HepG2 (cell line): ENCODE data around the gene PYY. TPM values are rescaled to one million over a fixed set of nuclear protein-coding genes. Genes with fewer than 3 reads are reported as not detected.

Experiments
- ATAC-seq: fragments of 200-7000 bp; cut with Tn5 transposase; 3 replicates; pipeline ENCODE4 v1.9.1; 2020; ENCODE audit warnings: mild to moderate bottlenecking, moderate library complexity
- BruUV-seq: library from RNA; stranded (reverse); fragments of 400-500 nt; replicated peaks from 2 replicates; lab custom pipeline; 2021; lab: Mats Ljungman, UMichigan
- CTCF ChIA-PET: fragments of 300-600 bp; formaldehyde crosslinking; extraction: SDS; loops from one replicate; lab custom pipeline; 2021; ENCODE audit warnings: low total read pairs, inconsistent platforms, low intra/inter-chr PET ratio; lab: Yijun Ruan, JAX
- POLR2A ChIA-PET: fragments of 350-600 bp; sonication (Branson Sonifier 250); formaldehyde crosslinking; loops from one replicate; lab custom pipeline; 2020; ENCODE audit warnings: antibody characterized with exemption, inconsistent platforms; lab: Yijun Ruan, JAX
- DNase-seq: peaks from one replicate; pipeline ENCODE4 v3.0.0-alpha.2; 2015; ENCODE audit warnings: low spot score
- FAIRE-seq: peaks from 3 replicates; lab custom pipeline; 2011; peaks lifted over from hg19 to GRCh38; lab: Jason Lieb, UNC
- H2AFZ ChIP-seq: one replicate; pipeline ENCODE4 v1.6.1; 2011; ENCODE audit warnings: low read length, inconsistent platforms
- H3K27ac ChIP-seq: fragments of 300-600 bp; 3 replicates; pipeline ENCODE4 v1.8.0; 2011; ENCODE audit warnings: mixed run types, mild to moderate bottlenecking, mixed read lengths, low read length, inconsistent platforms; ENCODE audit not compliant: insufficient read depth; ENCODE audit errors: extremely low read length
- H3K27me3 ChIP-seq, 2 experiments: fragments of 200-600 bp in 1 of 2; 2 replicates in 1 of 2; 3 replicates in 1 of 2; pipeline versions ENCODE4 v1.6.0 to v1.8.0; 2011; ENCODE audit warnings: low read length in 2 of 2, mild to moderate bottlenecking in 2 of 2, moderate library complexity in 2 of 2, inconsistent platforms in 1 of 2; ENCODE audit not compliant: insufficient read depth in 2 of 2, control insufficient read depth in 1 of 2
- H3K36me3 ChIP-seq, 2 experiments: fragments of 200-600 bp in 1 of 2; replicated peaks in 1 of 2; 2 replicates in 1 of 2; 3 replicates in 1 of 2; pipeline versions ENCODE4 v1.5.1 to v1.8.0; 2011; ENCODE audit warnings: low read length in 2 of 2, inconsistent platforms in 1 of 2; ENCODE audit not compliant: insufficient read depth in 2 of 2, control insufficient read depth in 1 of 2
- H3K4me1 ChIP-seq: 2 replicates; pipeline ENCODE4 v1.5.1; 2012; ENCODE audit warnings: low read length, inconsistent platforms; ENCODE audit not compliant: insufficient read depth
- H3K4me2 ChIP-seq: 2 replicates; pipeline ENCODE4 v1.6.0; 2011; ENCODE audit warnings: low read depth, low read length, inconsistent platforms
- H3K4me3 ChIP-seq, 3 experiments: fragments of 200-600 bp in 1 of 3; sonication (generic), shearing (Covaris generic) in 1 of 3; replicated peaks in 1 of 3; 2 replicates each; pipeline ENCODE4 v1.5.1; 2011 to 2016; ENCODE audit warnings: low read length in 3 of 3, inconsistent platforms in 2 of 3, low read depth in 2 of 3, mild to moderate bottlenecking in 2 of 3, control low read depth in 1 of 3, mixed read lengths in 1 of 3; ENCODE audit not compliant: insufficient read depth in 1 of 3
- H3K79me2 ChIP-seq: one replicate; pipeline ENCODE4 v1.6.1; 2011; ENCODE audit warnings: low read length, inconsistent platforms; ENCODE audit not compliant: insufficient read depth
- H3K9ac ChIP-seq: 2 replicates; pipeline ENCODE4 v1.6.0; 2011; ENCODE audit warnings: mild to moderate bottlenecking, low read depth, low read length, inconsistent platforms; ENCODE audit not compliant: insufficient read depth
- H3K9me3 ChIP-seq: 2 replicates; pipeline ENCODE4 v1.5.1; 2012; ENCODE audit warnings: mild to moderate bottlenecking, low read length
- H4K20me1 ChIP-seq: 2 replicates; pipeline ENCODE4 v1.6.0; 2011; ENCODE audit warnings: inconsistent platforms, mild to moderate bottlenecking, low read length, moderate library complexity; ENCODE audit not compliant: insufficient read depth
- ARHGAP35 ChIP-seq: sonication (generic); formaldehyde crosslinking; IDR thresholded peaks from 2 replicates; pipeline ENCODE4 v1.9.0; 2022; ENCODE audit warnings: mild to moderate bottlenecking, inconsistent platforms, moderate library complexity, missing genetic modification reagents, borderline replicate concordance
- ATF3 ChIP-seq: sonication (generic); formaldehyde crosslinking; IDR thresholded peaks from 2 replicates; pipeline ENCODE4 v1.4.0; 2020; ENCODE audit warnings: missing genetic modification reagents
- BCL3 ChIP-seq: sonication (generic); formaldehyde crosslinking; IDR thresholded peaks from 2 replicates; pipeline ENCODE4 v1.5.1; 2020; ENCODE audit warnings: mild to moderate bottlenecking, missing genetic modification reagents, moderate library complexity
- KLF16 ChIP-seq, 2 experiments: sonication (generic) in 1 of 2; formaldehyde crosslinking in 1 of 2; IDR thresholded peaks; 2 replicates each; pipeline versions ENCODE4 v1.6.1 to v1.8.0; 2016 to 2023; ENCODE audit warnings: missing genetic modification reagents in 2 of 2, missing compliant biosample characterization in 1 of 2
- NCOR1 ChIP-seq: fragments of 200-600 bp; sonication (generic); IDR thresholded peaks from 2 replicates; pipeline ENCODE4 v1.7.0; 2017; ENCODE audit warnings: antibody characterized with exemption, low read length, borderline replicate concordance
- NRL ChIP-seq: sonication (generic); formaldehyde crosslinking; IDR thresholded peaks from 2 replicates; pipeline ENCODE4 v1.5.0; 2020; ENCODE audit warnings: missing genetic modification reagents, mild to moderate bottlenecking, moderate library complexity, borderline replicate concordance
- PRPF4 ChIP-seq: fragments of 200-400 bp; formaldehyde crosslinking; IDR thresholded peaks from 2 replicates; pipeline ENCODE4 v1.6.1; 2016; ENCODE audit warnings: low read length, low read depth; ENCODE audit not compliant: poor library complexity, severe bottlenecking
- TAF15 ChIP-seq: fragments of 200-400 bp; formaldehyde crosslinking; IDR thresholded peaks from one replicate; pipeline ENCODE4 v1.6.1; 2018; ENCODE audit warnings: mild to moderate bottlenecking, low read depth, low read length; ENCODE audit not compliant: poor library complexity, severe bottlenecking
- TRIM22 ChIP-seq: fragments of 450-650 bp; IDR thresholded peaks from 2 replicates; pipeline ENCODE4 v1.6.1; 2017
- ZBTB40 ChIP-seq, 2 experiments: fragments of 450-650 bp in 1 of 2; sonication (generic) in 1 of 2; formaldehyde crosslinking in 1 of 2; IDR thresholded peaks; 2 replicates each; pipeline versions ENCODE4 v1.6.1 to v1.8.0; 2016 to 2022; ENCODE audit warnings: antibody characterized with exemption in 1 of 2, mild to moderate bottlenecking in 1 of 2, missing genetic modification reagents in 1 of 2
- ZNF557 ChIP-seq: sonication (generic); formaldehyde crosslinking; IDR thresholded peaks from 2 replicates; pipeline ENCODE4 v1.4.0; 2020; ENCODE audit warnings: missing genetic modification reagents
- WGBS: methylation state at CpG from one replicate; pipeline ENCODE4 v1.1.6; 2017; ENCODE audit warnings: low lambda C conversion rate; 5-methylcytosine and 5-hydroxymethylcytosine counted together
- in situ Hi-C: cut with HindIII; loops from 2 replicates; pipeline ENCODE4 v1.10.0; 2017; ENCODE audit warnings: low pct_unique_long_range_greater_than_20kb; ENCODE audit not compliant: extremely low pct_ligation_motif_present
- intact Hi-C: fragments of 100-400 bp; cut with micrococcal nuclease; formaldehyde crosslinking; loops from one replicate; pipeline ENCODE4 v1.10.0; 2022; ENCODE audit not compliant: unreplicated experiment
- polyA plus RNA-seq, 8 experiments: library from polyadenylated mRNA; depleted of rRNA in 3 of 8; stranded (reverse) in 7 of 8; unstranded in 1 of 8; fragments of >200 nt; fragmentation: Illumina TruSeq in 4 of 8; extraction: Trizol in 4 of 8; gene quantifications; 2 replicates each; pipeline versions ENCODE4 v1.2.1 to v1.2.3, GENCODE V29; 2011 to 2016; ENCODE audit warnings: low read depth in 4 of 8, missing spikeins in 1 of 8, mixed read lengths in 1 of 8; ENCODE audit not compliant: insufficient read depth in 1 of 8
- total RNA-seq, 5 experiments: library from RNA; depleted of rRNA; stranded (reverse); fragments of >200 nt; fragmentation: Illumina TruSeq; extraction: Trizol; gene quantifications; 2 replicates each; pipeline ENCODE4 v1.2.3, GENCODE V29; 2016; ENCODE audit warnings: low read depth in 1 of 5

The PYY gene
- total and polyA plus RNA-seq, 2 of the 13 experiments (the other 11 are each of a cell fraction or from before 2014, with no cell fraction given) = 0.25 TPM; not detected in 1

- no TSS peak for BruUV-seq
- POLR2A ChIA-PET = no interaction called here
- Histone ChIP-seq H3K27ac (no peak within 1 kb of the TSS), H2AFZ (no peak within 1 kb of the TSS), H3K9ac (no peak within 1 kb of the TSS), H3K4me2 (no peak within 1 kb of the TSS), H3K27me3 (peaks cover 21 to 72% of the 10 kb centered on the region in 2 experiments), H3K9me3 (no peaks in the 10 kb centered on the region), H3K4me1 (peaks cover 5% of the 10 kb centered on the region), H3K79me2 (no peaks in the 10 kb centered on the region), H3K4me3 (no peak within 1 kb of the TSS), H3K36me3 (no peaks in the 10 kb centered on the region), H4K20me1 (no peaks in the 10 kb centered on the region)
- ATAC-seq (no peak), FAIRE-seq (no peak), DNase-seq (no peak)
- intact Hi-C loops = no loop called here
- in situ Hi-C loops = loop anchor here (5.0 to 10.0 kb wide), 3 partner anchors 50 to 230 kb away; partner anchors contain the start of gene ASB16
- CTCF ChIA-PET = interaction anchor here (0.9 to 7.7 kb wide), 2 partner anchors 53 to 99 kb away, joined by 3 to 128 read pairs; no protein-coding TSS in a partner anchor
- WGBS = 18% methylated on average over 15 of the region's 17 CpGs
- TF ChIP-seq ZNF557 (CRISPR knock-in tag) = no peak
- TF ChIP-seq PRPF4 = no peak
- no peak for TF ChIP-seq BCL3 (CRISPR knock-in tag)
- no peak for TF ChIP-seq ARHGAP35 (CRISPR knock-in tag)
- TF ChIP-seq NRL (CRISPR knock-in tag) = no peak
- no peak for TF ChIP-seq KLF16 (CRISPR knock-in tag; IDR thresholded peaks at IDR 0.05)
- no peak for TF ChIP-seq TAF15
- TF ChIP-seq TRIM22 = no peak
- no peak for TF ChIP-seq ATF3 (CRISPR knock-in tag)
- no peak for TF ChIP-seq NCOR1
- TF ChIP-seq ZBTB40 (IDR thresholded peaks at IDR 0.05) = no peak
- TF ChIP-seq ZBTB40 (CRISPR knock-in tag; IDR thresholded peaks at IDR 0.05) = no peak
Measured at GRCh38 chr17:43942051-43942685, 11.6 kb downstream of the PYY start, which contains the start of gene PPY. Gene PPY (minus strand): TSS chr17:43942476. CDS start chr17:43941654, 822 bp downstream.
